GM23338 (cell line): Measurements from ENCODE around the gene CPNE2. TPM values are rescaled to one million over a fixed set of nuclear protein-coding genes. Genes with fewer than 3 reads are reported as not detected.

ENCODE experiments used
- ATAC-seq: fragments of 200-7000 bp; cut with Tn5 transposase; 3 replicates; pipeline ENCODE4 v1.9.1; 2020
- DNase-seq: peaks from one replicate; pipeline ENCODE4 v3.0.0-alpha.2; 2015; ENCODE audit warnings: low spot score
- H2AFZ ChIP-seq: fragments of 200-600 bp; sonication (generic); 2 replicates; pipeline ENCODE4 v1.8.0; 2016; ENCODE audit warnings: antibody characterized with exemption, mild to moderate bottlenecking, moderate library complexity
- H3F3A ChIP-seq: fragments of 200-600 bp; sonication (generic); replicated peaks from 2 replicates; pipeline ENCODE4 v1.8.0; 2017; ENCODE audit warnings: antibody characterized with exemption, mixed run types, low read depth
- H3K27ac ChIP-seq: fragments of 200-600 bp; sonication (generic); 2 replicates; pipeline ENCODE4 v1.6.1; 2016; ENCODE audit warnings: low read depth
- H3K27me3 ChIP-seq: fragments of 200-600 bp; sonication (generic); 2 replicates; pipeline ENCODE4 v1.8.0; 2016; ENCODE audit warnings: mild to moderate bottlenecking, mixed run types, moderate library complexity; ENCODE audit not compliant: insufficient read depth
- H3K36me3 ChIP-seq: fragments of 200-600 bp; sonication (generic); 2 replicates; pipeline ENCODE4 v1.8.0; 2016; ENCODE audit warnings: mild to moderate bottlenecking; ENCODE audit not compliant: insufficient read depth
- H3K4me1 ChIP-seq: fragments of 200-600 bp; sonication (generic); 2 replicates; pipeline ENCODE4 v1.8.0; 2016; ENCODE audit warnings: mild to moderate bottlenecking, moderate library complexity; ENCODE audit not compliant: insufficient read depth
- H3K4me2 ChIP-seq: fragments of 200-600 bp; sonication (generic); 2 replicates; pipeline ENCODE4 v1.7.1; 2017; ENCODE audit warnings: mixed run types
- H3K4me3 ChIP-seq: fragments of 200-600 bp; sonication (generic); 2 replicates; pipeline ENCODE4 v1.6.1; 2016; ENCODE audit warnings: mixed run types
- H3K79me2 ChIP-seq: fragments of 200-600 bp; sonication (generic); replicated peaks from 2 replicates; pipeline ENCODE4 v1.8.0; 2017; ENCODE audit warnings: mild to moderate bottlenecking; ENCODE audit not compliant: insufficient read depth
- H3K9me2 ChIP-seq: fragments of 200-600 bp; sonication (generic); 2 replicates; pipeline ENCODE4 v1.8.0; 2017; ENCODE audit not compliant: insufficient read depth
- H4K20me1 ChIP-seq: fragments of 200-600 bp; sonication (generic); replicated peaks from 2 replicates; pipeline ENCODE4 v1.8.0; 2017; ENCODE audit warnings: mild to moderate bottlenecking; ENCODE audit not compliant: insufficient read depth
- H3K27ac Mint-ChIP-seq: 2 replicates; pipeline ENCODE4 v1.8.0; 2020; ENCODE audit warnings: inconsistent platforms, mild to moderate bottlenecking, moderate library complexity, mixed read lengths
- H3K27me3 Mint-ChIP-seq: 3 replicates; pipeline ENCODE4 v1.8.0; 2022; ENCODE audit warnings: low read depth, mild to moderate bottlenecking, moderate library complexity, mixed read lengths, inconsistent platforms; ENCODE audit not compliant: insufficient read depth, poor library complexity
- H3K36me3 Mint-ChIP-seq: 3 replicates; pipeline ENCODE4 v1.8.0; 2021; ENCODE audit warnings: low read depth, mild to moderate bottlenecking, inconsistent platforms, moderate library complexity, mixed read lengths
- H3K4me1 Mint-ChIP-seq: 3 replicates; pipeline ENCODE4 v1.8.0; 2020; ENCODE audit warnings: mild to moderate bottlenecking, inconsistent platforms, mixed read lengths
- H3K4me3 Mint-ChIP-seq: 3 replicates; pipeline ENCODE4 v1.8.0; 2021; ENCODE audit warnings: moderate library complexity, mild to moderate bottlenecking, inconsistent platforms, mixed read lengths
- H3K9me3 Mint-ChIP-seq: 3 replicates; pipeline ENCODE4 v1.8.0; 2020; ENCODE audit warnings: moderate library complexity, mild to moderate bottlenecking, inconsistent platforms, mixed read lengths
- CREB1 ChIP-seq: fragments of 250-450 bp; sonication (Bioruptor Pico); IDR thresholded peaks from 2 replicates; pipeline ENCODE4 v1.5.0; 2020; ENCODE audit warnings: low read depth, mild to moderate bottlenecking, moderate library complexity
- CTCF ChIP-seq, 2 experiments: fragments of 200-600 bp in 1 of 2; sonication (generic) in 1 of 2; conservative IDR thresholded peaks; 2 replicates each; pipeline versions ENCODE4 v1.5.1 to v1.6.1; 2016 to 2017; ENCODE audit warnings: antibody characterized with exemption in 2 of 2, low read depth in 2 of 2, mild to moderate bottlenecking in 2 of 2, moderate library complexity in 1 of 2
- EZH2 ChIP-seq: fragments of 200-600 bp; sonication (generic); IDR thresholded peaks from one replicate; pipeline ENCODE4 v1.8.0; 2017; ENCODE audit warnings: antibody characterized with exemption, mild to moderate bottlenecking, low read depth; ENCODE audit not compliant: unreplicated experiment
- EZH2phosphoT487 ChIP-seq: fragments of 200-600 bp; sonication (generic); IDR thresholded peaks from one replicate; pipeline ENCODE4 v1.8.1; 2018; ENCODE audit warnings: antibody characterized with exemption; ENCODE audit not compliant: unreplicated experiment
- JUNB ChIP-seq: IDR thresholded peaks from one replicate; pipeline ENCODE4 v1.6.1; 2016; ENCODE audit warnings: antibody characterized with exemption; ENCODE audit not compliant: unreplicated experiment
- NANOG ChIP-seq: IDR thresholded peaks from 2 replicates; pipeline ENCODE4 v1.6.1; 2016; ENCODE audit warnings: antibody characterized with exemption, borderline replicate concordance
- POLR2AphosphoS5 ChIP-seq: IDR thresholded peaks from 2 replicates; pipeline ENCODE4 v1.6.1; 2016; ENCODE audit warnings: antibody characterized with exemption, low read depth
- STAT1 ChIP-seq: IDR thresholded peaks from one replicate; pipeline ENCODE4 v1.6.1; 2016; ENCODE audit warnings: antibody characterized with exemption; ENCODE audit not compliant: unreplicated experiment
- ZNF114 ChIP-seq: fragments of 250-450 bp; sonication (Bioruptor Pico); IDR thresholded peaks from 2 replicates; pipeline ENCODE4 v1.5.0; 2020; ENCODE audit warnings: mild to moderate bottlenecking, moderate library complexity
- ZNF331 ChIP-seq: fragments of 250-450 bp; sonication (Bioruptor Pico); IDR thresholded peaks from 2 replicates; pipeline ENCODE4 v1.5.0; 2020; ENCODE audit warnings: low read depth, mild to moderate bottlenecking, moderate library complexity
- ZNF462 ChIP-seq: fragments of 250-450 bp; sonication (Bioruptor Pico); IDR thresholded peaks from 2 replicates; pipeline ENCODE4 v1.5.0; 2020; ENCODE audit warnings: mild to moderate bottlenecking, moderate library complexity
- polyA plus RNA-seq: library from polyadenylated mRNA; unstranded; fragments of >200 nt; fragmentation: Nextera tagmentation; extraction: Ambion mirVana; gene quantifications from 2 replicates; pipeline ENCODE4 v1.2.1, GENCODE V29; 2016
- total RNA-seq: library from RNA; depleted of rRNA; stranded (reverse); fragments of >200 nt; shearing (Covaris generic); gene quantifications from 2 replicates; pipeline ENCODE4 v1.2.3, GENCODE V29; 2014
- TF ChIP-seq, protein P1 (sequence below): IDR thresholded peaks from one replicate; pipeline ENCODE4 v1.6.1; 2018; ENCODE audit warnings: antibody characterized with exemption; ENCODE audit not compliant: unreplicated experiment
- TF ChIP-seq, protein P2 (sequence below): IDR thresholded peaks from 2 replicates; pipeline ENCODE4 v1.6.1; 2016; ENCODE audit warnings: antibody characterized with exemption

The CPNE2 gene
- total and polyA plus RNA-seq, 2 experiments from 2014 or later, result 7.1 to 11.3 TPM

DNA sequence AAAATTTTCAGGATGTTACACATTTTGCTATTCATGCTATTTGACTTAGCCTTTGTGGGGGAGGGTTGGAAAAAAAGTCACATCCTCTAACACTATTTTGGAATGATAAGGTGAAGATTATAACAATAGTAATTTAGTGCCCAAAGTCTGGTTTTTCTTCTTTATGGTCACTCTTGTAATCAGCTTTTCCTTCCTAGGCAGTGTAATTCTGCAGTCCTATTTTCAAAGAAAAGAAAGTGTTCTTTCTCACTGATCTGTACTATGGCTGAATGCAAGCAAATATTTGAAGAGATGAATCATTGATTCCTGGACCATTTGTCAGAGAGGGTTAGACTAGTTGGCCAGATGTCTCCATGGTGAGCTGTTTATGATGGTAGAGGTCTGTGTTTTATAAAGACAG, 102.1 kb downstream of the CPNE2 start:
- Histone ChIP-seq H3K36me3 (no peaks in the 10 kb centered on the region), H3K27me3 (no peaks in the 10 kb centered on the region), H4K20me1 (peaks cover 25% of the 10 kb centered on the region), H3K4me3 (no peak overlapping the region), H2AFZ (no peak overlapping the region), H3K9me2 (no peaks in the 10 kb centered on the region), H3K4me2 (no peak overlapping the region), H3F3A (no peaks in the 10 kb centered on the region), H3K27ac (no peak overlapping the region), H3K4me1 (peaks cover 4% of the 10 kb centered on the region; the same call in 1 of the 2 replicates), H3K79me2 (peaks cover 98% of the 10 kb centered on the region)
- Mint-ChIP-seq H3K36me3 (peaks cover 13% of the 10 kb centered on the region), H3K27me3 (no peaks in the 10 kb centered on the region), H3K27ac (no peak overlapping the region), H3K4me3 (no peak overlapping the region), H3K4me1 (peaks cover 8% of the 10 kb centered on the region), H3K9me3 (peaks cover 7% of the 10 kb centered on the region; the same call in 2 of the 3 replicates)
- TF ChIP-seq ZNF114 (no peak), CTCF (conservative IDR thresholded peaks at IDR 0.05; ENCODE audit: low read depth in 2 of 2) (no peak), STAT1 (no peak), EZH2phosphoT487 (no peak), POLR2AphosphoS5 (no peak), ZNF462 (no peak), JUNB (no peak), ZNF331 (CRISPR knock-in tag) (no peak), CREB1 (CRISPR knock-in tag) (no peak), EZH2 (no peak), NANOG (no peak)
- TF ChIP-seq, protein P1, sequence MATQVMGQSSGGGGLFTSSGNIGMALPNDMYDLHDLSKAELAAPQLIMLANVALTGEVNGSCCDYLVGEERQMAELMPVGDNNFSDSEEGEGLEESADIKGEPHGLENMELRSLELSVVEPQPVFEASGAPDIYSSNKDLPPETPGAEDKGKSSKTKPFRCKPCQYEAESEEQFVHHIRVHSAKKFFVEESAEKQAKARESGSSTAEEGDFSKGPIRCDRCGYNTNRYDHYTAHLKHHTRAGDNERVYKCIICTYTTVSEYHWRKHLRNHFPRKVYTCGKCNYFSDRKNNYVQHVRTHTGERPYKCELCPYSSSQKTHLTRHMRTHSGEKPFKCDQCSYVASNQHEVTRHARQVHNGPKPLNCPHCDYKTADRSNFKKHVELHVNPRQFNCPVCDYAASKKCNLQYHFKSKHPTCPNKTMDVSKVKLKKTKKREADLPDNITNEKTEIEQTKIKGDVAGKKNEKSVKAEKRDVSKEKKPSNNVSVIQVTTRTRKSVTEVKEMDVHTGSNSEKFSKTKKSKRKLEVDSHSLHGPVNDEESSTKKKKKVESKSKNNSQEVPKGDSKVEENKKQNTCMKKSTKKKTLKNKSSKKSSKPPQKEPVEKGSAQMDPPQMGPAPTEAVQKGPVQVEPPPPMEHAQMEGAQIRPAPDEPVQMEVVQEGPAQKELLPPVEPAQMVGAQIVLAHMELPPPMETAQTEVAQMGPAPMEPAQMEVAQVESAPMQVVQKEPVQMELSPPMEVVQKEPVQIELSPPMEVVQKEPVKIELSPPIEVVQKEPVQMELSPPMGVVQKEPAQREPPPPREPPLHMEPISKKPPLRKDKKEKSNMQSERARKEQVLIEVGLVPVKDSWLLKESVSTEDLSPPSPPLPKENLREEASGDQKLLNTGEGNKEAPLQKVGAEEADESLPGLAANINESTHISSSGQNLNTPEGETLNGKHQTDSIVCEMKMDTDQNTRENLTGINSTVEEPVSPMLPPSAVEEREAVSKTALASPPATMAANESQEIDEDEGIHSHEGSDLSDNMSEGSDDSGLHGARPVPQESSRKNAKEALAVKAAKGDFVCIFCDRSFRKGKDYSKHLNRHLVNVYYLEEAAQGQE, result no peak
- TF ChIP-seq, protein P2, sequence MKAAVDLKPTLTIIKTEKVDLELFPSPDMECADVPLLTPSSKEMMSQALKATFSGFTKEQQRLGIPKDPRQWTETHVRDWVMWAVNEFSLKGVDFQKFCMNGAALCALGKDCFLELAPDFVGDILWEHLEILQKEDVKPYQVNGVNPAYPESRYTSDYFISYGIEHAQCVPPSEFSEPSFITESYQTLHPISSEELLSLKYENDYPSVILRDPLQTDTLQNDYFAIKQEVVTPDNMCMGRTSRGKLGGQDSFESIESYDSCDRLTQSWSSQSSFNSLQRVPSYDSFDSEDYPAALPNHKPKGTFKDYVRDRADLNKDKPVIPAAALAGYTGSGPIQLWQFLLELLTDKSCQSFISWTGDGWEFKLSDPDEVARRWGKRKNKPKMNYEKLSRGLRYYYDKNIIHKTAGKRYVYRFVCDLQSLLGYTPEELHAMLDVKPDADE, result no peak
- no peak for DNase-seq
- ATAC-seq, result no peak
